GM23248 (cell line): ENCODE results near the gene GPR75. TPM values are rescaled to one million over a fixed set of nuclear protein-coding genes. Genes with fewer than 3 reads are reported as not detected.

Experiments used
- DNase-seq: peaks from one replicate; pipeline ENCODE4 v3.0.0-alpha.2; 2015
- H2AFZ ChIP-seq: fragments of 200-600 bp; sonication (generic); 2 replicates; pipeline ENCODE4 v1.6.1; 2016; ENCODE audit warnings: antibody characterized with exemption
- H3F3A ChIP-seq: fragments of 200-600 bp; sonication (generic); 2 replicates; pipeline ENCODE4 v1.6.1; 2016; ENCODE audit warnings: mild to moderate bottlenecking, antibody characterized with exemption, mixed run types; ENCODE audit not compliant: insufficient read depth
- H3K27ac ChIP-seq: fragments of 200-600 bp; sonication (generic); 2 replicates; pipeline ENCODE4 v1.5.1; 2016; ENCODE audit warnings: mild to moderate bottlenecking
- H3K27me3 ChIP-seq: fragments of 200-600 bp; sonication (generic); replicated peaks from 2 replicates; pipeline ENCODE4 v1.6.1; 2016; ENCODE audit warnings: mild to moderate bottlenecking; ENCODE audit not compliant: insufficient read depth
- H3K36me3 ChIP-seq: fragments of 200-600 bp; sonication (generic); 2 replicates; pipeline ENCODE4 v1.6.1; 2016; ENCODE audit warnings: low read depth, mild to moderate bottlenecking
- H3K4me1 ChIP-seq: fragments of 200-600 bp; sonication (generic); 2 replicates; pipeline ENCODE4 v1.6.1; 2016; ENCODE audit warnings: mild to moderate bottlenecking; ENCODE audit not compliant: insufficient read depth
- H3K4me2 ChIP-seq: fragments of 200-600 bp; sonication (generic); one replicate; pipeline ENCODE4 v1.6.1; 2016; ENCODE audit warnings: mild to moderate bottlenecking; ENCODE audit not compliant: unreplicated experiment
- H3K4me3 ChIP-seq: fragments of 200-600 bp; sonication (generic); 2 replicates; pipeline ENCODE4 v1.5.1; 2016; ENCODE audit warnings: mild to moderate bottlenecking
- H3K79me2 ChIP-seq: fragments of 200-600 bp; sonication (generic); 2 replicates; pipeline ENCODE4 v1.6.1; 2016; ENCODE audit warnings: mild to moderate bottlenecking; ENCODE audit not compliant: insufficient read depth
- H3K9ac ChIP-seq: fragments of 200-600 bp; sonication (generic); 2 replicates; pipeline ENCODE4 v1.6.1; 2016; ENCODE audit warnings: mild to moderate bottlenecking
- H3K9me2 ChIP-seq: fragments of 200-600 bp; sonication (generic); 2 replicates; pipeline ENCODE4 v1.6.1; 2016; ENCODE audit warnings: mixed run types, mild to moderate bottlenecking, moderate library complexity; ENCODE audit not compliant: insufficient read depth
- H3K9me3 ChIP-seq: fragments of 200-600 bp; sonication (generic); one replicate; pipeline ENCODE4 v1.6.1; 2017; ENCODE audit warnings: low read depth
- H4K20me1 ChIP-seq: fragments of 200-600 bp; sonication (generic); 2 replicates; pipeline ENCODE4 v1.6.0; 2016; ENCODE audit not compliant: insufficient read depth
- EZH2 ChIP-seq: fragments of 200-600 bp; sonication (generic); IDR thresholded peaks from 2 replicates; pipeline ENCODE4 v1.6.1; 2018; ENCODE audit warnings: antibody characterized with exemption, mild to moderate bottlenecking; ENCODE audit not compliant: insufficient read depth, poor library complexity, severe bottlenecking
- EZH2phosphoT487 ChIP-seq: fragments of 200-600 bp; sonication (generic); IDR thresholded peaks from 2 replicates; pipeline ENCODE4 v1.6.1; 2018; ENCODE audit warnings: antibody characterized with exemption, moderate library complexity, mild to moderate bottlenecking, low read depth; ENCODE audit not compliant: insufficient read depth
- WGBS, 2 experiments: methylation state at CpG; one replicate each; pipeline ENCODE4 v1.1.6; 2015 to 2017; ENCODE audit warnings: low lambda C conversion rate in 2 of 2, low coverage in 1 of 2; ENCODE audit errors: missing lambda C conversion rate in 2 of 2; 5-methylcytosine and 5-hydroxymethylcytosine counted together
- in situ Hi-C: fragments of 300-500 bp; cut with MboI; formaldehyde crosslinking; loops from 2 replicates; pipeline ENCODE4 v1.15.0; 2020
- microRNA-seq: library from miRNA; unstranded; fragments of <30 nt; microRNA quantifications from one replicate; pipeline ENCODE4, GENCODE V29; 2016; ENCODE audit warnings: borderline number of aligned reads
- polyA plus RNA-seq: library from polyadenylated mRNA; unstranded; fragments of >200 nt; fragmentation: Nextera tagmentation; extraction: Ambion mirVana; gene quantifications from 2 replicates; pipeline ENCODE4 v1.2.1, GENCODE V29; 2016
- small RNA-seq: library from RNA; depleted of rRNA; stranded (forward); fragments of <200 nt; gene quantifications from one replicate; pipeline ENCODE3, GENCODE V24; 2014; ENCODE audit warnings: low read depth, low replicate concordance
- total RNA-seq: library from RNA; depleted of rRNA; stranded (reverse); fragments of >200 nt; shearing (Covaris generic); gene quantifications from 2 replicates; pipeline ENCODE4 v1.2.3, GENCODE V29; 2014; rRNA removed

GPR75 gene
- total and polyA plus RNA-seq, 2 experiments from 2014 or later = 0.16 to 0.43 TPM

DNA sequence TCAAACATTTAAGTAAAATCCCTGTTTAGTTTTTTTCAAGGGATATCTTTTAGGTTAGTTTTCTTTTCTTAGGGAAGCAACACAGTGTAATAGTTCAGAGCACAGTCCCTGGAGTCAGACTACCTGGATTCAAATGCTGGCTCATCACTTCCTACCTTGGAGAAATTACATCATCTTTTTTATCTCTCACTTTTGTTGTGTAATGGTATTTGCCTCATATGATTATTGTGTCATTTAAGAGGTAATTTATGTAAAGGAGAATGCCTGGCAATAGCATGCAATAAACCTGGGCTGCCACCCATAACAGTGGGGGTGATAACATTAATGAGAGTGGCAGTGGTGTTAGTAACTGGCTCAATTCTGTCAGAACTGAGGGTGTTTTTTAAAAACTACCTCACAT, 46.6 kb downstream of the GPR75 start:
- in situ Hi-C loops = no loop called here

GRCh38 chr2:53811601-53812000, 48.2 kb downstream of the GPR75 start:
- H3K9me3 ChIP-seq = no peaks in the 10 kb centered on the region
- peaks cover 61% of the 10 kb centered on the region for H3K36me3 ChIP-seq
- no peaks in the 10 kb centered on the region for H3K4me1 ChIP-seq
- no peak overlapping the region for H3K27ac ChIP-seq
- H3K4me2 ChIP-seq = no peak overlapping the region
- no peak overlapping the region for H3K4me3 ChIP-seq
- TF ChIP-seq EZH2 (no peak), EZH2phosphoT487 (no peak)
- in situ Hi-C loops = no loop called here
- H2AFZ ChIP-seq = no peak overlapping the region
- H3K79me2 ChIP-seq = no peaks in the 10 kb centered on the region
- WGBS, 2 experiments = 95 to 98% methylated on average over 3 of the region's 3 CpGs
- no peaks in the 10 kb centered on the region for H3K9me2 ChIP-seq
- no peaks in the 10 kb centered on the region for H3F3A ChIP-seq
- H3K9ac ChIP-seq = no peak overlapping the region
- DNase-seq = no peak
- no peaks in the 10 kb centered on the region for H3K27me3 ChIP-seq
- no peaks in the 10 kb centered on the region for H4K20me1 ChIP-seq

More for the DNA sequence above, 46.6 kb downstream of the GPR75 start:
- H3K9ac ChIP-seq = no peak overlapping the region
- no peaks in the 10 kb centered on the region for H3K4me1 ChIP-seq
- H3K27me3 ChIP-seq = no peaks in the 10 kb centered on the region
- H3K27ac ChIP-seq = no peak overlapping the region
- H3K4me2 ChIP-seq = no peak overlapping the region
- peaks cover 62% of the 10 kb centered on the region for H3K36me3 ChIP-seq
- H4K20me1 ChIP-seq = no peaks in the 10 kb centered on the region
- H3K9me2 ChIP-seq = no peaks in the 10 kb centered on the region
- H3K4me3 ChIP-seq = no peak overlapping the region
- H3F3A ChIP-seq = no peaks in the 10 kb centered on the region
- H3K9me3 ChIP-seq = no peaks in the 10 kb centered on the region
- DNase-seq = no peak
- no peak overlapping the region for H2AFZ ChIP-seq
- H3K79me2 ChIP-seq = no peaks in the 10 kb centered on the region
- TF ChIP-seq EZH2phosphoT487 (no peak), EZH2 (no peak)

Small RNA genes within 50 kb of the gene (microRNA-seq; reads per million reads assigned to microRNA genes)
- 2.6 reads per million for gene MIR3682

Small RNA genes within 50 kb of the gene (small RNA-seq; reads per million reads assigned to genes)
- not detected for gene MIR3682

Other genes starting within 250 kb of the GPR75 start
- gene CHAC2, start 92.2 kb downstream of the GPR75 start, total RNA-seq = 4.3 and 4.6 TPM in 2 replicates
- gene CHAC2, start 92.2 kb downstream of the GPR75 start, polyA plus RNA-seq = 4.0 and 5.4 TPM in 2 replicates
- 23.0 and 51.6 TPM in 2 replicates for gene ASB3, start 73.0 kb downstream of the GPR75 start, total RNA-seq
- 18.6 and 19.9 TPM in 2 replicates for gene ASB3, start 73.0 kb downstream of the GPR75 start, polyA plus RNA-seq
- 98.8 and 107 TPM in 2 replicates for gene ERLEC1, start 72.9 kb downstream of the GPR75 start, total RNA-seq
- gene ERLEC1, start 72.9 kb downstream of the GPR75 start, polyA plus RNA-seq = 109 and 110 TPM in 2 replicates
- gene PSME4, start 111.0 kb upstream of the GPR75 start, total RNA-seq = 29.3 and 40.1 TPM in 2 replicates
- 13.7 and 16.2 TPM in 2 replicates for gene PSME4, start 111.0 kb upstream of the GPR75 start, polyA plus RNA-seq